ENCODE data around the gene SEC31A.
A peak's percentile ranks its signal among the peaks of the same experiment; 100 is the strongest.
"Not testable (repeated sequence)": the region's sequence is repeated elsewhere in the genome, so short reads cannot be mapped to it uniquely, and the experiment has no call there.

SEC31A gene

GRCh38 chr4:82919386-82919785, 28.4 kb upstream of the SEC31A start:
- TF ChIP-seq, protein P1, sequence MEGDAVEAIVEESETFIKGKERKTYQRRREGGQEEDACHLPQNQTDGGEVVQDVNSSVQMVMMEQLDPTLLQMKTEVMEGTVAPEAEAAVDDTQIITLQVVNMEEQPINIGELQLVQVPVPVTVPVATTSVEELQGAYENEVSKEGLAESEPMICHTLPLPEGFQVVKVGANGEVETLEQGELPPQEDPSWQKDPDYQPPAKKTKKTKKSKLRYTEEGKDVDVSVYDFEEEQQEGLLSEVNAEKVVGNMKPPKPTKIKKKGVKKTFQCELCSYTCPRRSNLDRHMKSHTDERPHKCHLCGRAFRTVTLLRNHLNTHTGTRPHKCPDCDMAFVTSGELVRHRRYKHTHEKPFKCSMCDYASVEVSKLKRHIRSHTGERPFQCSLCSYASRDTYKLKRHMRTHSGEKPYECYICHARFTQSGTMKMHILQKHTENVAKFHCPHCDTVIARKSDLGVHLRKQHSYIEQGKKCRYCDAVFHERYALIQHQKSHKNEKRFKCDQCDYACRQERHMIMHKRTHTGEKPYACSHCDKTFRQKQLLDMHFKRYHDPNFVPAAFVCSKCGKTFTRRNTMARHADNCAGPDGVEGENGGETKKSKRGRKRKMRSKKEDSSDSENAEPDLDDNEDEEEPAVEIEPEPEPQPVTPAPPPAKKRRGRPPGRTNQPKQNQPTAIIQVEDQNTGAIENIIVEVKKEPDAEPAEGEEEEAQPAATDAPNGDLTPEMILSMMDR (IDR thresholded peaks at IDR 0.05; ENCODE audit: low read depth, low read length), result no peak
- no peak overlapping the region for H3K4me3 ChIP-seq (replicated peaks in 1 of 2; ENCODE audit: low read depth in 2 of 2, low read length in 2 of 2)
- DNase-seq (ENCODE audit: low read depth in 2 of 2), result no peak

GRCh38 chr4:82918091-82918490, 27.1 kb upstream of the SEC31A start:
- DNase-seq (ENCODE audit: low read depth in 2 of 2), result no peak
- no peak overlapping the region for H3K4me3 ChIP-seq (replicated peaks in 1 of 2; ENCODE audit: low read depth in 2 of 2, low read length in 2 of 2)
- TF ChIP-seq, protein P1 (IDR thresholded peaks at IDR 0.05; ENCODE audit: low read depth, low read length), result no peak

DNA sequence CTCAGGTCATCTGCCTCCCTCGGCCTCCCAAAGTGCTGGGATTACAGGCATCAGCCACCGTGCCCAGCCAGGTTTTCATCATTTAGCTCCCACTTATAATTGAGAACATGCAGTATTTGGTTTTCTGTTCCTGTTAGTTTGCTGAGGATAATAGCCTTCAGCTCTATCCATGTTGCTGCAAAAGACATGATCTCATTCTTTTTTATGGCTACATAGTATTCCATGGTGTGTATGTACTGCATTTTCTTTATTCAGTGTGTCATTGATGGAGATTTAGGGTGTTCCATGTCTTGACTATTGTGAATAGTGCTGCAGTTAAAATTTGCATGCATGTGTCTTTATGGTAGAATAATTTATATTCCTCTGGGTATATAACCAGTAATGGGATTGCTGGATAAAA, 23.0 kb upstream of the SEC31A start:
- H3K4me3 ChIP-seq (replicated peaks in 1 of 2; ENCODE audit: low read depth in 2 of 2, low read length in 2 of 2), result not testable (repeated sequence)

DNA sequence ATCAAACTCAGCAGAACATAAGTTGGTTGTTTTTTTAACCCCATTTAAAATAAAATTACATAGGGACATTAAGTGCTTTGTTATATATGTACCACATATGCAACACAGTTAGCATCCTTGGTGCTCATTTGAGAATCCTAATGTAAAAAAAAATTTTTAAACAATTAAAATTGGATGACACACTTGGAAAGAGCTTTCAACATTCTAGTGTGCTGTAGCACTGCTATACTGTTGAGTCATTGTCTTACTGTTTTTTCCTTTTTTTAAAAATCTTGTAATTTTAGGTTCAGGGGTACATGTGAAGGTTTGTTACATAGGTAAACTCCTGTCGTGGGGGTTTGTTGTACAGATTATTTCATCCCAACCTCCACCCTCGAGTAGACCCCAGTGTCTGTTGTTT, 22.4 kb upstream of the SEC31A start:
- no peak overlapping the region for H3K4me3 ChIP-seq (replicated peaks in 1 of 2; ENCODE audit: low read depth in 2 of 2, low read length in 2 of 2)
- peak in 1 of 2 donors; percentile 32 for DNase-seq (ENCODE audit: low read depth in 2 of 2)
- TF ChIP-seq, protein P1 (IDR thresholded peaks at IDR 0.05; ENCODE audit: low read depth, low read length), result no peak

More for the DNA sequence above, 23.0 kb upstream of the SEC31A start:
- not testable (repeated sequence) for DNase-seq (ENCODE audit: low read depth in 2 of 2)

DNA sequence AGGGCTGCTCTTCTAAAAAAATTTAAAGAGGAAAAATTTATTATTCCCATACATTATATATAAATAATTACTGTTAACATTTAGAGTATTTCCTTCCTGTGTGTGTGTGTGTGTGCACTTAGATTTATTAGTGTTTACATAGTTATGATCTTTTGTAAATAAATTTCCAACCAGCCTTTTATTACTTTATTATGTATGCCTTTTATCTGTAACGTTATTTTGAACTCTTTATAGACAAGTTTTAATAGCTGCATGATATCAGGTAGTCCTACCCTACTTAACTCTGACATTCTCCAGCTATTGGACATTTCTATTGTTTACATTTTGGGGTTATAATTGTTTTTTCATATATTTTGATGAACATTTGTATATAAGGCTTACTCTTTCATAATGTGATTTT, 18.4 kb upstream of the SEC31A start:
- TF ChIP-seq, protein P1 (IDR thresholded peaks at IDR 0.05; ENCODE audit: low read depth, low read length), result no peak
- no peak for DNase-seq (ENCODE audit: low read depth in 2 of 2)

DNA sequence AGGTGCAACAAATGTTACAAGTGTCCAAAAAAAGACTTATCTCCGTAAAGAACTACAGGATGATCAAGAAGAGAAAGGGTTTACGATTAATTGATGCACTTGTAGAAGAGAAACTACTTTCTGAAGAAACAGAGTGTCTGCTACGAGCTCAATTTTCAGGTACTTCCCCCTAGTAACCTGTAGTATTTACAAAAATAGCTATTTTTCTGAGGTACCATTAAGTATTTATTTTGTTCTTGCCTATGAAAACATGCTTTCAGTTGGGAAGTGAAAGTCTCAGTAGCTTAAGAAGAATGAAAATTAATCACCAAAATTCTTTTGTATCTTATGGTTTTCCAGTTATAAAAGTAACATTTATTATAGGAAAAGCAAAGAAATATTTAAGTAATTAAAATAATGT, 15.5 kb upstream of the SEC31A start:
- TF ChIP-seq, protein P1 (IDR thresholded peaks at IDR 0.05; ENCODE audit: low read depth, low read length), result no peak
- no peak overlapping the region for H3K4me3 ChIP-seq (replicated peaks in 1 of 2; ENCODE audit: low read depth in 2 of 2, low read length in 2 of 2)

More for the DNA sequence above, 18.4 kb upstream of the SEC31A start:
- no peak overlapping the region for H3K4me3 ChIP-seq (replicated peaks in 1 of 2; ENCODE audit: low read depth in 2 of 2, low read length in 2 of 2)

GRCh38 chr4:82905205-82905604, 14.3 kb upstream of the SEC31A start:
- TF ChIP-seq, protein P1 (IDR thresholded peaks at IDR 0.05; ENCODE audit: low read depth, low read length), result no peak
- no peak overlapping the region for H3K4me3 ChIP-seq (replicated peaks in 1 of 2; ENCODE audit: low read depth in 2 of 2, low read length in 2 of 2)
- peak; percentile 17 to 69 for DNase-seq (ENCODE audit: low read depth in 2 of 2)

More for the DNA sequence above, 15.5 kb upstream of the SEC31A start:
- no peak for DNase-seq (ENCODE audit: low read depth in 2 of 2)

Data from cardiac fibroblast (primary cell).